Activated gamma-delta T cell treated with Interleukin-2 at 50 U/mL for 16 hours (primary cell): ENCODE measurements around the gene XPO4.

Experiments
- DNase-seq: peaks from one replicate; pipeline ENCODE4 v3.0.0-alpha.2; 2020

Gene XPO4

DNA sequence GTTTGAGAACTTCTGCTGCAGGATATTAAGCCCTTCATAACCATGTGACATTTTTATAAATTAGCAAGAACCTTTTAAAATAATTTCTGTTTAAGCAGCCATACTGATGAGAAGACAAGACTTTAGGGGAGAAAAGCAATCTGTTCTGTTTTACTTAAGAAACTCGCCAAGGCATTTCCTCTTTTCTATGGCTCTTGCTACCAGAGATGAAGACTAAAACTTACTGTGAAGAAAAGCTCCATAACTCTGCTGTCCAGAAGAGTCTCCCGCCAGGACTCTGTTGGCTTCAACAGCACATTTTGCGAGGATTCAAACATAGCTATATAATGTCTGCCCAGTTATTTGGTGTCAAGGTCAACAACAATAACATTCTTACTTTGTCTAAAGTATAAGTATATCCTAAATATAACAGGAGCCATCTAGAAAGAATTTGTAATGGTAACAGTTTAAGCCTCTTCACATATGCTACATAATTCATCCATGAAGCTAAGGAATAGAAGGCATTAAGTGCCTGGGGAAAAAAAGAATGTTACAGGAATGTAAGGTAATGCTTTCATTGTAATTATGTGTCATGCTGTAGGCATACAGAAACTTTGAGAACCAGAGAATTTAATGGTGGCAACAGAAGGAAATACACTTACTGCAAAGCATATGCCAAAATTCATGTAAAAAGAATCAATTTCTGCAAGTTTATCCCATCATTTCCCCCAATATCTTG is 75.5 kb downstream of the XPO4 start:
- DNase-seq = no peak

DNA sequence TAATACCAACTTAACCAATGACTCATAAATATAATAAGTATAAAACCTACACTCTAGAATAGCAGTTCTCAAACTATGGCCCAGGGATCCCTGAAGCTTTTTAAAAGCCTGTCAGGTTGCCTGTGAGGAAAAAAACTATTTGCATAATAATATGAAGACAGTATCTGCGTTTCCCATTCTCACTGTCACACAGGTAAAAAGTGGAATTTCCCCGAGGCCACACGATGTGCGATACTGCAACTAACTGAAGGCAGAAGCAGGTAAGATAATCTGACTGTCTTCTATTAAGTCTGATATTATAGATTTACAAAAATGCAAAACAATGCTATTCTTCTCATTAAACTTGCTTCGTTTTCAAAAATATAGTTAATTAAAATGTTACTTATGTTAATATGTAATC is 76.2 kb downstream of the XPO4 start:
- DNase-seq = no peak

DNA sequence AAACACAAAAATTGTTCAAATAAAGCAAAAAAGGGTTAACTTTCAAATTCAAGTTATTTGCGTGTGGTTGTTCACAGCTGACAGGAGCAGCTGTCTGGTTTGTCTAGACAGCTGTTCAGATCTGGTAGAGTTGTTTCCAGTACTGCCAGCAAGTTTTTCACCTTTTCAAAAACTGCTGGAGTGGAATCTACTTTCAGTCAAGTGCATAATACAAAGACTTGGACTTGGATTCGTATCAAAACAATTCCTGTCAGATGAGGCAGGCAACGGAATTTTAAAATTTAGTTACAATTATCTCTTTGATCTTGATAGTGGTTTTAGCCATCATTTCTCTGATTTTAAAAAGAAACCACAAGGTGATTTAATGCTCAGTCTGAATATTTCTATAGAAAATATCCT is 77.1 kb downstream of the XPO4 start:
- no peak for DNase-seq

DNA sequence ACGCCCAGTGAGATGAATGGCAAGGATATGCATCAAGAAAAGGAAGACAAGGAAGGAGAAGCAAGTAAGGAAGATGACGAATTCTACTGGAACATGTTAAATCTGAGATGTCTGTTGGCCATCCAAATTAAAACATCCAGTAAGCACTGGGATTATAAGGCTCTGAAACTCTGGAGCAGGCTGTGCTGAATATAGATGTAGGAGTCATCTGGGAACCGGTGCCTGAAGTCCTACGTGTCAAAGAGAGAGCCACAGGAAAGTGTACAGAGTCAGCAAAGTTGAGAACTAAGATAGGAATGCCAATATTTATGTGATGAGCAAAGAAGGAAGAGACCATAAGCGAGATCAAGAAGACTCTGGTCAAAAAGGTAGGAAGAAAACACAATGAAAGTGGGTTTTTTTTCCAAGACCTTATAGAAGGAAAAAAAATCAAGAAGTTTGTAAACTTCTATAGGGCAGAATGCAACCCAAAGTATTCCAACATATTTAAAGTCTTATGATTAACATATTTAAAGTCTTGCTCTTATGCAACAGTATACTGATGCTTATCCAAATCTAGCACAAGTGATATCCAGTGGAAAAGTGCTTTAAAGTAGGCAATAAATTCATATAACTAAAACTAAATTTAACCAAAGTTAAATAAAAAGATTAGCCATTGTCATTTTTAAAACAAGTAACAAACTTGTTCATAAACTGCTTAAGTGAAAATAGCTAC is 77.6 kb downstream of the XPO4 start:
- no peak for DNase-seq

DNA sequence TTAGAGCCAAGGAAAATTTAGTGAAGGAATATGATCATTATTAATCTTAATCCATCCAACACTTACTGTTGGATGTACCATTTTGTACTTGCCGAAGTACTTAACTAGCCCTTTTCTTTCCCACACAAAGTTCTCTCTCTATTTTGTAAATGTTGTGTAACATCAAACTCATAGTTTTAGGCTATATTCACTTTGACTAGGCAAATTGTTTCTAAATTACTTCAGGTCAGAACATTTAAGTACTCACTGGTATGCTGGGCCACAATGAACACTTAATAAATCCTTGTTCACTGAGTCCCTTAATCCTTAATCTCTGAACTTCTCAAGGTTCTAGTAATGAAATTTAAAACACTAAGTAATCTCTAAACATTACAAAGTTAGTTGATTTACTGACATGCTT is 79.5 kb downstream of the XPO4 start:
- DNase-seq = no peak

DNA sequence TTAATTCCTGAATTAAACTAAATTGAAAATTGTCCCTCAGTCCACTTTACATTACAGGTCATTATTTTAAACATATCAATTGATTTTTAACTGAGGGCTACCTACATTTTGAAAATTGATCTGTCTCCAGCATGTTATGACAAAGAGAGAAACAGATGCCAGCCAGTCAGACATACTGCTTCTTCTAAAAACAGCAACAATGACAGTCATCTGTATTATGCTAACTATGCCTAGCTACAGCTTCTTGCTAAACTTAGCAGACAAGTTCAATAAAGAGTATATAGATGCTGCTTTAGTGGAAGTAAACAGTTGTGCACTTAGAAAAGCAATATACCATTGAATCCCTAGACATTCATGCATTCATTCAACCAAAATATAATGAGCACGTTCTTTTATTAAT is 80.1 kb downstream of the XPO4 start:
- DNase-seq = no peak

DNA sequence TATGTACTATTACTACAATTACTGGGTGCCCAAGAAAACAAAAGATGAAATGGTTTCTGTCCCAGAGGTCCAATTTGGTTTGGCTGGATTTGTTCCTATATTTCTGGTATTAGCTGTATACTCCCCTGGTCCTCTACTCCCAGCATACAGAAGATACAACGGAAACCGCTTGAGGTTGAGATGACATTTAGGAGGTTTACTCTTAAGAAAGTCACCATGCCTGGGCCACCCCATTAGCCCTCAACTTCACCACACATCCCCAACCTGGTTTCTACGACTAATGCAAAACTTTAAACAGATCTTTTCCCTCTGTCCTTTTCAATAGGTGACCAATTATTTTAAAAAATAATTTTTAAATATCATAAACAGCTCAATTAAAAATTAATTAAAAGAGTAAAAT is 82.8 kb downstream of the XPO4 start:
- DNase-seq = no peak

DNA sequence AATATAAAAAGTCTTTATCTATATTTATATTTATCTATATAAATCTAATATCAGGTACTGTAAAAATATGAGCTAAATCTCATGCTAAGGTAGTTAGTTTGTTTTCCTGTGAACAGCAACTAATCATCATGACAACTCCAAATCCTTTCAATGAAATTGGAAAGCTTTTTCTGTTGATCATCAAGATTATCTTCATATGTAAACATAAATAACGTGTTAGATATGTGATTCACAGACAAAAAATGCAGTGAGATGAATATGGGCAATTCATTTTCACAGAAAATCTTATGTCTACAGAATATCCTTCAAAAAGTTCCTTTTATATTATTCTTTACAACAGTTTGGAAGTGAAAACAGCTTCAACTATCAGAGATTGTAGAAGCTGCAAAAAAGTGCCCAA is 87.1 kb downstream of the XPO4 start:
- DNase-seq = no peak

DNA sequence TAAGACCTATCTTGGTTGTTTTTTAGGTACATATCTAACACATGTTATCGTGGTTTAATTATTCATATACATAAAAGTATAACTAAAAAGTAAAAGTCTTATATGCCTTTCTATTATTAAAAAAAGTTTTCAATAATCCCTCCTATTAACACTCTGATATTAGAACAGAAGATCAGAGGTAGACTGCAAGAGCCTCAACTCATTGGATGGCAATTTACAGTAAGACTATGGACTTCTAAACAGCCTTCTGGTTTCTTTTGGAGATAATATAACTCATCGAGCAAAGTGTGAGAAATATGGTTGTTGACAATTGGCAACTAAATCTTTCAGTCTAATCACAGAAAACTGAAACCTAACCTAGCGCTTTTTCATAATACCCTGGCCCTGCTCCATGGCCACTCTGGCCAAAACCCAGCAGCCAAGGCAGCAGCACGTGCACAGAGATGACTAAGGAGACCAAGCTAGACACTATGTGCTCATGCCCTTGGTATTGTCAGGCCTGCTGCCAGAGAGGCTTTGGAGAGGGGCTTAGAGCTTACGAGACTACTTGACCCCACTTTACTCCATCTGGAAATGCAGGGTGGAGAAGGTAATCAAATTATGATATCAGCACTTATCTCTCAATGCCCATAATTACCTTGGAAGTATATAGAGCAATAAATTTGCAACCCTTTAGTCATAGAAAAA is 88.2 kb downstream of the XPO4 start:
- DNase-seq = no peak

DNA sequence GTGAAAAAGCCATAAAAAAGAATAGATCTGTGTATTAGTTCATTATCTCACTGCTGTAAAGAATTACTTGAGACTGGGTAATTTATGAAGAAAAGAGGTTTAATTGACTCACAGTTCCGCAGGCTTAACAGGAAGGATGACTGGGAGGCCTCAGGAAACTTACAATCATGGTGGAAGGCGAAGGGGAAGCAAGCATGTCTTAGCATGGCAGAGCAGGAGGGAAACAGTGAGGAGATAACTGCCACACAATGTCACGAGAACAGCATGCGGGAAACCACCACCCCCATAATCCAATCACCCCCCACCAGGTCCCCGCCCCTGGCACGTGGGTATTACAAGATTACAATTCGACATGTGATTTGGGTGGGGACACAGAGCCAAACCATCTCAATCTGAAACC is 89.7 kb downstream of the XPO4 start:
- no peak for DNase-seq

DNA sequence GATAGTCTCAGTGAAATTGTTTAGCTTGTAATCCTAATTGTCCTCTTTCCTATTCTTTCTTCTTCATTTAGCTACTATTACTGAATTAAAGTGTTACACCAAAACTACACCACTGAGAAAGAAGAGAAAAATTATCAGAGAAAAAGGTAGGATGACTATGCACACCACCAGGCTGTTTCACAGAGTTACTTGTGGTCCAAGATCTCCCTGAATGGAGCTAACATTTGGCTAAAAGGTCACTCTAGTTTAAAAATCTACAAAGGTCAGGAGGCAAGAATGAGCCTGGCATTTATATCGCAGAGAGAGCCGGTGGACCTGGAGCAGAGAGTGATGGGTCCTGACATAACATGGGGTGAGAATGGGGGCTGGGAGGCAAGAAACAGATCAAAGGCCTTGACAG is 91.7 kb downstream of the XPO4 start:
- no peak for DNase-seq

DNA sequence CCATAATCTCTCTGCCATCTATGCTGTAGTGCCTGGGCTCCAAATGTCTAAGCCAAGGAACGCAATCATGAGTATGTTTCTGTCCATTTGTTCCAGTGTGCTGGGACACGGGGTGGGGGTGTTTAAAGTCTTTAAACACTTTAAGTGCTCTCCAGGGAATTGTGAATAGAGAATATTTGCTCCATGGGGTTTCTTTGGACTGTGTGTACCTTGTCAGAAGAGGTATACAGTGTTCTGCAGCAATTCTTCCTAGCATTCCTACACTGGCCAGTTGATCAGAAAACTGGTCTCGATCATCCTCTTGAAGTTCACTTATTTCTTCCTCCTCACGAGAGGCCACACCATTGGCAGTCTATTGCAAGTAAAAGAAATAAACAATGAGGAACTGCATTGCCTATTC is 93.7 kb downstream of the XPO4 start:
- no peak for DNase-seq

DNA sequence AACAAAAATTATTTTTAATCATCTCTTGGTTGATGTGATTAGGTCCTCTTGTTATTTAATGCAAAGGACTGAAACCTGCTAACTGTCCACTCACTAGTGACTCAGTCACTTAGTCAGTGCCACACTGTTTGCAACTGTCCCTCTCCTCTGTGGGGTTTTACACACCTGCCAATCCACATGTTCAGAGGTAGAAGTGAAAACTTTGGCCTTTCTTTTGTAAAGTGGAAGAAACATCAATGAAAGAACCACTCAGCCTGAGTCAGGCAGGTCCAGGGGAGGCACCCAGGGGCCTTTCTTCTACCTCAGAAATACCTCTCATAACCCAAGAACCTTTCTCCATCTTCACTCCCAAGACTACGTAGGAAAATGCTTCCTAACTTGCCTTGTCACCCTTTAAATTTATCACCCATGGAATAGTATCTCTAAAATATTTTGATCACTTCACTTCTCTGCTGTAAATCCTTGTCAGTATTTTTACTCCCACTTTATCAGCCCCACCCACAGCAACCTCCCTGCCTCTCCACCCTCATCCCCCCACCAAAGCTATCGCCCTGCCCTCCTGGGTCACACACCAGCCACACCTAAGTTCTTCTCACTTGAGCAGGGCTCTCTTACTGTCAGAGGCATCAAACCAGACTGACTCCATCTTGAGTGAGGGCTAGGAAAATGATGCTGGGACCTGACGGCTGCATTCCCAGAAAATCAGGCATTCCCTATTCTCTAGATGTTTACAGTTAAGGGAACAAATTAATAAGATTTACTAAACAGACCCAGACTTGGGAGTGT is 99.2 kb downstream of the XPO4 start:
- no peak for DNase-seq

DNA sequence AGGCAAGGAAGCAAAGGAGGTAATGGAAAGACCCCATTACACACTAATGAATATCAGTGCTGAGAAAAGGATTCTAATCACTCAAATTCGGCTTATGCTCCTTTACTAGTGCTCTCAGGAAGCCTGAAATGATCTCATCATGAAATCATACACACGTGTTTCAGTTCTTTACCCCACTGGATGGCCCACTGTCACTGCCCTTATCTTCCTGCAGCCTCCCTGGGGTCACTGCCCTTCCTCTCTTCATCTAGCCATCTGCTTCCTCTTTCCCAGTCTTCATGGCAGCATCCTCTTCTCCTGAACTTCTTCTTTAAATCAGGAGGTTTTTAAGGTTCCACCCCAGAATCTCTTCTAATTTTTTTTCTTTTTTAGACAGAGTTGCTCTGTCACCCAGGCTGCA is 100.8 kb downstream of the XPO4 start:
- DNase-seq = no peak

DNA sequence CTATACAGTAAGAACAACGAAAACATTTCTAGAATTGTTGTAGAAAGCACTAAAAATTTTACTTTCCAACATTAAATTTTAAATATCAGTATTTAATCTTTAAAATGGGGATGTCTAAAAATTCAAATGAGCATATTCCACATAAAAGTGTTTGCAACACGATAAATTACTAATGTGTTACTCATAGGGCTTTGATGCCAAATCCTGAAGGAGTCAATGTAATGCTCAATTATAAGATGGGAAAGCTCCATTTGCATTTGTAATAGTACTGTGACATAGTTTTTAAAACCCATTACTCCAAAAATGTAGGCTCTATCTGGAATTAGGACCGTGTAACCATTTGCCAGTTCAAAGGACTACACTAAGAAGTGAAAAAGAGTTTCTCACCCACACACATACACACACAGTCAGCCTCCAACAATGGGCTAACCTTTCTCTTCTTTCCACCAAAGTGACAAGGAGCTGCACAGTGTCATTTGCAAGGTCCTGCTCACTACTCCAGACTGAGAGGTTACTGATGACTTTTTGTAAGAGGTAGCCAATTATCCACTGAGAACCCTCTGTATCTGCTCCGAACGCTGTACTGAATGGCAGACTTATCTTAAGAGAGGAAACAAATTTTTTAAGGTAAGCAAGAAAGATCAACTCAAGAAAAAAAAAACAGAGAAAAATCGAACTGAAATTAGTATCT is 102.7 kb downstream of the XPO4 start:
- DNase-seq = no peak

DNA sequence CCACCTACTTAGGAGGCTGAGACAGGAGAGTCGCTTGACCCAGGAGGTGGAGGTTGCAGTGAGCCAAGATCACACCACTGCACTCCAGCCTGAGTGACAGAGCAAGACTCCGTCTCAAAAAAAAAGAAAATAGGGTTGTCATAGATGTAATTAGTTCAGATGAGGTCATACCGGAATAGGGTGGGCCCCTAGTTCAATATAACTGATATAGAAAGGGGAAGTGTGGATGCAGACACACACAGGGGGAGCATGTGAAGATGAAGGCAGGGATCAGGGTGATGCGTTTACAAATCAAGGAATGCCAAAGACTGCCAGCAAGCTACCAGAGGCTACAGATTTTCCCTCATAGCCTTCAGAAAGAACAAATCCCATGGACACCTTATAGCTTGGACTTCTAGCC is 104.5 kb downstream of the XPO4 start:
- DNase-seq = no peak

DNA sequence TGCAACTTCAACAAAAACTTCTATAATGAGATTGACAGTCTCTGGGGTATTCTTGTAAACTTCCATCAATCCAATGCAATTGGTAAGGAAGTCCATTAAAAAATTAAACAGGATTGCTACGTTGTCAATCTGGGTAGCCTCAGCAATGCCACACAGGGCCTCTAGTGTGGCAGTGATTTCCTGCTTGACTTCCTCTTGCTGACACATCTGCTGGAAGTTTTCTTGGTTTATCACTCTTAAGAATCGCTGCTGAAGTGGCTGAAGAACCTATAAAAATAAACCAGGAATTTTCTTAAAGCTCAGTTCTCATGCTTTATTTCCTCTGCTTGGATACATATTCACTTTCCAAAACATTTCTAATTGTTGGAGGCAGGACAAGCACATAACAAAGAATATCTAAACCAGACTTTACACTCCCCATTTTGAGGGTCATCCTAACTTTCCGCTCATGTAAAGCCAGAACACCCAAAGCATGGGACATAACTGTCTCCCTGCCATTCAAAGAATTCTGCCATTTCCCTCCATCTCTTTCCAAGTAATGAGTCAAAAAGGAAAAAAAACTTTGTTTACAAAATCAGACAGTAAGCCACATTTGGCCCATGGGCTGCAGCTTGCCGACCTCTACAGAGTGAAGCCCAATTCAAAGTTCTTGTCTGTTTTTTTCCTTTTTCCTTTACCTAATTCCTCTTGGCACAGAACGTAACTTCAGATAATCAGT is 105.6 kb downstream of the XPO4 start:
- DNase-seq = no peak

DNA sequence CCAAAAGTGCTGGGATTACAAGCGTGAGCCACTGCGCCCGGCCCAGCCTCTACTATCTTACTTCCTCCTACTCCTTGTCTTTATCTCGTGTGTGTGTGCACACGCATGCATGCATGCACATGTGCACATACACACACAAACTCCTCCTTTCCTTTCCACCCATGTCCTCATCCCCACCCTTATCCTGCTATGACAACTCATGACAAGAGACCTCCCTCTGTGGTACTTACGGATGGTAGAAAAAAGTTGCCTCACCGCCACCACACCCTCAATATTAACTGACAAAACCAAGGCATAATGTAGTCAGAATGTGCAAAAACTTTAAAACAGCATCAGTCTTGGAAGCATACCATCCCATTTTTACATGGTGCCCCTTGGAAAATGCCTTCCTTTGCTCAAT is 112.9 kb downstream of the XPO4 start:
- DNase-seq = no peak

DNA sequence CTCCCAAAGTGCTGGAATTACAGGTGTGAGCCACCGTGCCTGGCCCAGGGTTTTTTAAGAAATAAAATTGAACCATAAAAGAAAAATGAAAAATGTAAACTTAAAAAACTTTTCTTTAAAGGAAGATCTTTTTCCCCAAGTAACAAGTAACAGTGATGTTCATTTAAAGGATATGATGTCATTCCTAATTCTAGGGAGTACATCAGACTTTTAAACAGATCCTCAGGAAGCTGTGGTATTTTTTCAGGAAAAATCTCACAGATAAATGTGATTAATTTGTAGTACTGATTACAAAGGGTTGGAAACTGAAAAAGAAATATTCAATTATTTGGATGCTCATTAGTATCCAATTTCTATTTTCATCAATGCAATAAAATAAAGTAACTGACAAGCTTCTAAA is 114.2 kb downstream of the XPO4 start:
- no peak for DNase-seq

DNA sequence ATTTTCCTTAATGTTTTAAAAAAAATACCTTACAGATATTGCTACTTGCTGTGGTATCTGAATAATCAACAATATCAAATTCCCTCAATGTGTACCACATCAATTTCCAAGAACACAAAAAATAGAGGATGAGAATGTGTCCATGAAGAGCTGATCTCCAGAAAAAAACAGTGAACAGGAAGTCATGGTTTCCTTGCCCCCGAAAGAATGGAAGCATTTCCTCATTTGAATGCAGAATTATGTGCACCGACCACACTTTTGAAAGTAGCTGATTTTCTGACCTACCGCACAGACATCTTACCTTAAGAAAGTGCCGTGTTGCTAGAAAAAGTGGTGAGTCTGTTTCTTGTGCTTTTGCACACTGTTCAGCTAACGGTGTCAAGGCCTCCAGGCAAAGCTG is 115.4 kb downstream of the XPO4 start:
- no peak for DNase-seq

DNA sequence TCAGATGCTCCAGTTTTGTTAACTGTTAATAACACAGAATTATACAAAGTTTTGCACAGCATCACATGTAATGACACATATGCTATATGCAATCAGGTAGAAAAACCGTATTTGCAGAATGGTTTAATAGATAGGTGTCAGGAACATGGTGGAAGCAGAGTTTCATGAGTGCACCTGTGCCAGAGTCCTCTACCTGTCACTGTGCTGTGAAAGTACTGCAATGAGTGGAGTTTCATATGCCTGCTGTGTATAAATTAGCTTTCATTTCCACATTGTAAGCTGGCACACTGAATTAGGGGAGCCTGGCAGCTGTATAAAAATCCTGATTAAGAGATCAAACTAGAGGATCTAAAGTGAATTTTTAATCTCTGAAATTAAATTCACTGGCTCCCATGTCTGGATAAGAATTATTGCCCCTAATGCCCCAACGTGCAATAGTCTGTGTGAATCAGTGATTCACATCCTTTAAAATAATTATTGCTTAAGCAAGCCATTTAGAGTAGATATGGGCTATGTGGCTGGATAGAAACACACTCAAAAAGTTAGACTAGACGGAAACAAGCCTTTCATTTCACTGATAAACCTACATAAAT is 120.3 kb downstream of the XPO4 start:
- DNase-seq = no peak

DNA sequence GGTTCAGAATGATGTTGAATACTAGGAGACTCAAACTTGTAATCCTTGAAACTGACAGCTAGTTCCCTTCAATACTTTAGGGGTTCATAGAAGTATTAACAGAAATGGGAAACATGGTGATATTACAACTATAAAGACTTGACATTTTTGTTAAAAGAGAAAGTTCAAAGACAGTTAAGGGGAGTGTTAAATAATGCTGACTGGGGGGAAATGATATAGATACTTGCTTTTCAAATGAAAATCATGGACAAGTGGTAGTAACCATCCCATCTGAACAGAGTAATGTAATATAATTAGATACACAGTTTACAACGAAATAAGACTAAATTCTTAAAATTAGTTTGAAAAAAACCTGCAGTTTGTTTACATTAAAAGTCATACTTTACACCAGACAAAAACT is 122.2 kb downstream of the XPO4 start:
- no peak for DNase-seq
